ENCODE results near the gene DYNLRB1. TPM values are rescaled to one million over a fixed set of nuclear protein-coding genes. Genes with fewer than 3 reads are reported as not detected.

The DYNLRB1 gene
- total and polyA plus RNA-seq, 2 donors (not counting 1 experiment from before 2014, with no cell fraction given), result 55.3 to 120 TPM

DNA sequence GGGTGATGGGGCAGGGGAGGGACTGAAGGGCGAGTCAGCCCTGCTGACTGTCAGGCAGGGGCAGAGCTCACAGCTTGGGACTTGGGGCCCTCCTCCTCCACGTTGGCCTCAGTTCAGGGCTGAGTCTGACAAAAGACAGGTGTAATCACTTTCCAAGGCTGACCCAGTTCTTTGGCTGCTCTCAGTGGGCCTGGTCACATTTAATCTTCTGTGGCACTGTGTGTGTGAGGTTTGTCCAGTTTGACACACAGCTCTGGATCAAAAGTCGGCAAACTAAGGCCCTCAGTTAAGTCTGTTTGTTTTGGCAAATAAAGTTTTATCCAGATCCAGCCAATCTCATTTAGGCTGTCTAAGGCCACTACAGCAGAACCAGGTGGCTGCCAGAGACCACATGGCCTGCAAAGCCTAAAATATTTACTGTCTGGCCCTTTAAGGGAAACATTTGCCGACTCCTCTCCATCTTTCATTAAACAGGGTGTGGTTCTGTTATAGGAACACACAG is 37.2 kb downstream of the DYNLRB1 start:
- intact Hi-C loops (cut with micrococcal nuclease), result no loop called here

DNA sequence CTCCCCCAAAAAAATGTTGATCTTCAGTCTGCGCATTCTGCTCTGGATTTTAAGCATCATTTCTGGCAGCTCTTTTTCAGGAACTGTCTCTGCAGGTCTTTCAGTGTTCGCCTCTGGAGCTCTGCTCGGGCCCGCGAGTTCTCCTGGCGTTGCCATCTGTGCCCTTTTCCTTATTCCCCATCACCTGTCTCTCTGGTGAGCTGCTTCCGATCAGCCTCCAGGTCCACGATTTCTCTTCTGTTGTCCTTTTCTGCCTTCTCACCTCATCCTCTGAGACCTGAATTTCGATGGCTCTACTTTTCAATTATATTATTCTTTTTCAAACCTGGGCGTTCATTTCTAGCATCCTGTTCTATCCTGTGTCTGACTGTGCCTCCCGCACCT is 41.7 kb downstream of the DYNLRB1 start:
- ATAC-seq (ENCODE audit: low read depth) (no peak), DNase-seq (no peak)
- WGBS (ENCODE audit: insufficient coverage), result 25% methylated on average over 11 of the region's 11 CpGs
- H3K4me2 ChIP-seq (replicated peaks; ENCODE audit: low read depth, low read length, poor library complexity, severe bottlenecking), result peak overlapping the region; percentile 88
- intact Hi-C loops (cut with micrococcal nuclease), result loop anchor here (1.0 to 2.0 kb wide), 5 partner anchors 42 to 315 kb away; partner anchors contain the start of genes DYNLRB1, GGT7, PIGU and TP53INP2
- H3K36me3 ChIP-seq (replicated peaks in 1 of 2; ENCODE audit: control extremely low read depth in 1 of 2, control insufficient read depth in 1 of 2, extremely low read depth in 1 of 2, insufficient read depth in 2 of 2, low read length in 1 of 2), result no peaks in the 10 kb centered on the region
- peak overlapping the region; percentile 50 to 94 (median 77) for H3K4me3 ChIP-seq (ENCODE audit: control extremely low read depth in 1 of 5, extremely low read depth in 1 of 5, insufficient read depth in 1 of 5, low read depth in 2 of 5, low read length in 4 of 5)
- peak overlapping the region; percentile 82 for H2AFZ ChIP-seq (ENCODE audit: insufficient read depth, low read depth, low read length, poor library complexity, severe bottlenecking)
- H4K20me1 ChIP-seq (ENCODE audit: control insufficient read depth, insufficient read depth, low read length, poor library complexity, severe bottlenecking), result no peaks in the 10 kb centered on the region
- Mint-ChIP-seq H3K27me3 (no peaks in the 10 kb centered on the region), H3K4me3 (peak overlapping the region; percentile 78), H3K4me1 (peaks cover 13% of the 10 kb centered on the region), H3K27ac (peak overlapping the region; percentile 91), H3K9me3 (ENCODE audit: insufficient read depth) (no peaks in the 10 kb centered on the region)
- TF ChIP-seq, protein P1, sequence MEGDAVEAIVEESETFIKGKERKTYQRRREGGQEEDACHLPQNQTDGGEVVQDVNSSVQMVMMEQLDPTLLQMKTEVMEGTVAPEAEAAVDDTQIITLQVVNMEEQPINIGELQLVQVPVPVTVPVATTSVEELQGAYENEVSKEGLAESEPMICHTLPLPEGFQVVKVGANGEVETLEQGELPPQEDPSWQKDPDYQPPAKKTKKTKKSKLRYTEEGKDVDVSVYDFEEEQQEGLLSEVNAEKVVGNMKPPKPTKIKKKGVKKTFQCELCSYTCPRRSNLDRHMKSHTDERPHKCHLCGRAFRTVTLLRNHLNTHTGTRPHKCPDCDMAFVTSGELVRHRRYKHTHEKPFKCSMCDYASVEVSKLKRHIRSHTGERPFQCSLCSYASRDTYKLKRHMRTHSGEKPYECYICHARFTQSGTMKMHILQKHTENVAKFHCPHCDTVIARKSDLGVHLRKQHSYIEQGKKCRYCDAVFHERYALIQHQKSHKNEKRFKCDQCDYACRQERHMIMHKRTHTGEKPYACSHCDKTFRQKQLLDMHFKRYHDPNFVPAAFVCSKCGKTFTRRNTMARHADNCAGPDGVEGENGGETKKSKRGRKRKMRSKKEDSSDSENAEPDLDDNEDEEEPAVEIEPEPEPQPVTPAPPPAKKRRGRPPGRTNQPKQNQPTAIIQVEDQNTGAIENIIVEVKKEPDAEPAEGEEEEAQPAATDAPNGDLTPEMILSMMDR (IDR thresholded peaks at IDR 0.05), result no peak
- no peak for TF ChIP-seq EZH2 (IDR thresholded peaks at IDR 0.05; ENCODE audit: borderline replicate concordance, insufficient read depth, low read depth, low read length, poor library complexity, severe bottlenecking)
- ChIA-PET POLR2A (interaction anchor here (0.6 kb wide), 1 partner anchor 31 kb away, joined by 3 read pairs; no protein-coding TSS in a partner anchor), CTCF (interaction anchor here (1.0 to 1.8 kb wide), 3 partner anchors 42 to 245 kb away, joined by 4 to 5 read pairs (median 5); partner anchors contain the start of gene DYNLRB1)
- peak overlapping the region; percentile 87 for H3K9ac ChIP-seq (ENCODE audit: low read length)
- peaks cover 8 to 14% of the 10 kb centered on the region in 2 donors for H3K4me1 ChIP-seq (ENCODE audit: control insufficient read depth in 2 of 2, insufficient read depth in 2 of 2, low read length in 2 of 2)
- peak overlapping the region; percentile 72 to 86 for H3K27ac ChIP-seq (ENCODE audit: low read length in 2 of 2)
- H3K27me3 ChIP-seq (replicated peaks in 1 of 4; ENCODE audit: control extremely low read depth in 1 of 4, control insufficient read depth in 3 of 4, insufficient read depth in 4 of 4, low read length in 3 of 4), result no peaks in the 10 kb centered on the region
- no peaks in the 10 kb centered on the region for H3K79me2 ChIP-seq (ENCODE audit: control insufficient read depth, insufficient read depth, low read length)
- no peaks in the 10 kb centered on the region for H3K9me3 ChIP-seq (ENCODE audit: control extremely low read depth in 1 of 3, control insufficient read depth in 2 of 3, insufficient read depth in 1 of 3, low read length in 2 of 3)

More for the DNA sequence above, 37.2 kb downstream of the DYNLRB1 start:
- Histone ChIP-seq H3K4me1 (ENCODE audit: control insufficient read depth in 2 of 2, insufficient read depth in 2 of 2, low read length in 2 of 2) (peaks cover 8 to 11% of the 10 kb centered on the region in 2 donors), H3K27me3 (replicated peaks in 1 of 4; ENCODE audit: control extremely low read depth in 1 of 4, control insufficient read depth in 3 of 4, insufficient read depth in 4 of 4, low read length in 3 of 4) (no peaks in the 10 kb centered on the region), H3K9me3 (ENCODE audit: control extremely low read depth in 1 of 3, control insufficient read depth in 2 of 3, insufficient read depth in 1 of 3, low read length in 2 of 3) (no peaks in the 10 kb centered on the region), H3K4me3 (ENCODE audit: control extremely low read depth in 1 of 5, extremely low read depth in 1 of 5, insufficient read depth in 1 of 5, low read depth in 2 of 5, low read length in 4 of 5) (no peak overlapping the region), H3K27ac (ENCODE audit: low read length in 2 of 2) (no peak overlapping the region), H3K4me2 (replicated peaks; ENCODE audit: low read depth, low read length, poor library complexity, severe bottlenecking) (no peak overlapping the region), H3K36me3 (replicated peaks in 1 of 2; ENCODE audit: control extremely low read depth in 1 of 2, control insufficient read depth in 1 of 2, extremely low read depth in 1 of 2, insufficient read depth in 2 of 2, low read length in 1 of 2) (no peaks in the 10 kb centered on the region), H4K20me1 (ENCODE audit: control insufficient read depth, insufficient read depth, low read length, poor library complexity, severe bottlenecking) (no peaks in the 10 kb centered on the region), H2AFZ (ENCODE audit: insufficient read depth, low read depth, low read length, poor library complexity, severe bottlenecking) (no peak overlapping the region), H3K9ac (ENCODE audit: low read length) (no peak overlapping the region), H3K79me2 (ENCODE audit: control insufficient read depth, insufficient read depth, low read length) (no peaks in the 10 kb centered on the region)
- POLR2A ChIA-PET, result no interaction called here
- Mint-ChIP-seq H3K4me3 (no peak overlapping the region), H3K9me3 (ENCODE audit: insufficient read depth) (no peaks in the 10 kb centered on the region), H3K27ac (no peak overlapping the region), H3K4me1 (peaks cover 11% of the 10 kb centered on the region), H3K27me3 (no peaks in the 10 kb centered on the region)
- CTCF ChIA-PET, result no interaction called here
- 89% methylated on average over 3 of the region's 4 CpGs for WGBS (ENCODE audit: insufficient coverage)
- DNase-seq (no peak), ATAC-seq (ENCODE audit: low read depth) (no peak)
- TF ChIP-seq EZH2 (IDR thresholded peaks at IDR 0.05; ENCODE audit: borderline replicate concordance, insufficient read depth, low read depth, low read length, poor library complexity, severe bottlenecking), result no peak
- TF ChIP-seq, protein P1 (IDR thresholded peaks at IDR 0.05), result no peak

Measured in B cell (primary cell).